ENCODE data around the gene RPGR. TPM values are rescaled to one million over a fixed set of nuclear protein-coding genes. Genes with fewer than 3 reads are reported as not detected.

Gene RPGR
- total RNA-seq, 2 experiments from 2014 or later = 12.4 to 18.2 TPM

- H2AFZ ChIP-seq (ENCODE audit: low read length) = no peak overlapping the region
- H3K9me3 ChIP-seq (ENCODE audit: low read length) = no peaks in the 10 kb centered on the region
- H3K4me2 ChIP-seq (ENCODE audit: low read length) = no peak overlapping the region
- H3K4me1 ChIP-seq (ENCODE audit: insufficient read depth, low read length, poor library complexity, severe bottlenecking) = no peaks in the 10 kb centered on the region
- DNase-seq (ENCODE audit: low spot score) = peak; percentile 14
- H4K20me1 ChIP-seq (ENCODE audit: insufficient read depth, low read length) = no peaks in the 10 kb centered on the region
- no peaks in the 10 kb centered on the region for H3K9me2 ChIP-seq (ENCODE audit: insufficient read depth, low read length)
- no TSS peak for BruUV-seq (replicated peaks)
- ChIA-PET CTCF (ENCODE audit: unreplicated experiment) (no interaction called here), POLR2A (no interaction called here)
- no peak overlapping the region for H3K27ac ChIP-seq (ENCODE audit: low read depth, low read length, poor library complexity, severe bottlenecking)
- intact Hi-C loops (cut with micrococcal nuclease; ENCODE audit: unreplicated experiment) = no loop called here
- no peak overlapping the region for H3K4me3 ChIP-seq (ENCODE audit: low read depth, low read length, poor library complexity, severe bottlenecking)
- no peaks in the 10 kb centered on the region for H3K36me3 ChIP-seq (ENCODE audit: insufficient read depth, low read length)
- TF ChIP-seq CTCF (conservative IDR thresholded peaks at IDR 0.05; ENCODE audit: low read length) (peak; percentile 67), EZH2phosphoT487 (IDR thresholded peaks at IDR 0.05; ENCODE audit: borderline replicate concordance, low read depth, low read length) (no peak)
- H3K79me2 ChIP-seq (ENCODE audit: insufficient read depth, low read depth, low read length) = no peaks in the 10 kb centered on the region
These were observed 48.6 kb upstream of the RPGR start for GRCh38 chrX:38375891-38376290.

GRCh38 chrX:38374431-38374830 lies 47.1 kb upstream of the RPGR start:
- DNase-seq (ENCODE audit: low spot score) = no peak
- Histone ChIP-seq H3K4me2 (ENCODE audit: low read length) (no peak overlapping the region), H3K27ac (ENCODE audit: low read depth, low read length, poor library complexity, severe bottlenecking) (no peak overlapping the region), H3K36me3 (ENCODE audit: insufficient read depth, low read length) (no peaks in the 10 kb centered on the region), H2AFZ (ENCODE audit: low read length) (no peak overlapping the region), H3K9me3 (ENCODE audit: low read length) (no peaks in the 10 kb centered on the region), H3K9me2 (ENCODE audit: insufficient read depth, low read length) (no peaks in the 10 kb centered on the region), H3K79me2 (ENCODE audit: insufficient read depth, low read depth, low read length) (no peaks in the 10 kb centered on the region), H3K4me3 (ENCODE audit: low read depth, low read length, poor library complexity, severe bottlenecking) (no peak overlapping the region), H3K4me1 (ENCODE audit: insufficient read depth, low read length, poor library complexity, severe bottlenecking) (no peaks in the 10 kb centered on the region), H4K20me1 (ENCODE audit: insufficient read depth, low read length) (no peaks in the 10 kb centered on the region)
- intact Hi-C loops (cut with micrococcal nuclease; ENCODE audit: unreplicated experiment) = no loop called here
- TF ChIP-seq EZH2phosphoT487 (IDR thresholded peaks at IDR 0.05; ENCODE audit: borderline replicate concordance, low read depth, low read length) = no peak
- no peak for TF ChIP-seq CTCF (conservative IDR thresholded peaks at IDR 0.05; ENCODE audit: low read length)
- no TSS peak for BruUV-seq (replicated peaks)
- ChIA-PET CTCF (ENCODE audit: unreplicated experiment) (no interaction called here), POLR2A (no interaction called here)

GRCh38 chrX:38371641-38372040 lies 44.3 kb upstream of the RPGR start:
- ChIA-PET POLR2A (no interaction called here), CTCF (ENCODE audit: unreplicated experiment) (no interaction called here)
- no TSS peak for BruUV-seq (replicated peaks)
- Histone ChIP-seq H3K9me3 (ENCODE audit: low read length) (no peaks in the 10 kb centered on the region), H3K9me2 (ENCODE audit: insufficient read depth, low read length) (no peaks in the 10 kb centered on the region), H3K27ac (ENCODE audit: low read depth, low read length, poor library complexity, severe bottlenecking) (no peak overlapping the region), H3K4me3 (ENCODE audit: low read depth, low read length, poor library complexity, severe bottlenecking) (no peak overlapping the region), H3K79me2 (ENCODE audit: insufficient read depth, low read depth, low read length) (no peaks in the 10 kb centered on the region), H2AFZ (ENCODE audit: low read length) (no peak overlapping the region), H3K36me3 (ENCODE audit: insufficient read depth, low read length) (no peaks in the 10 kb centered on the region), H3K4me2 (ENCODE audit: low read length) (no peak overlapping the region), H3K4me1 (ENCODE audit: insufficient read depth, low read length, poor library complexity, severe bottlenecking) (no peaks in the 10 kb centered on the region), H4K20me1 (ENCODE audit: insufficient read depth, low read length) (no peaks in the 10 kb centered on the region)
- intact Hi-C loops (cut with micrococcal nuclease; ENCODE audit: unreplicated experiment) = no loop called here
- TF ChIP-seq EZH2phosphoT487 (IDR thresholded peaks at IDR 0.05; ENCODE audit: borderline replicate concordance, low read depth, low read length) (no peak), CTCF (conservative IDR thresholded peaks at IDR 0.05; ENCODE audit: low read length) (no peak)
- no peak for DNase-seq (ENCODE audit: low spot score)
